NCI-H460 (cell line): ENCODE data around the gene SRPK1. TPM values are rescaled to one million over a fixed set of nuclear protein-coding genes. Genes with fewer than 3 reads are reported as not detected.
"Not testable (repeated sequence)": the region's sequence is repeated elsewhere in the genome, so short reads cannot be mapped to it uniquely, and the experiment has no call there.

Experiments
- DNase-seq: peaks from one replicate; pipeline ENCODE4 v3.0.0-alpha.2; 2016; ENCODE audit warnings: low read depth; ENCODE audit errors: extremely low read depth
- polyA plus RNA-seq: library from polyadenylated mRNA; depleted of rRNA; stranded (reverse); fragments of >200 nt; gene quantifications from 2 replicates; pipeline ENCODE4 v1.2.3, GENCODE V29; 2014; cell fraction: nucleus; rRNA removed
- total RNA-seq: library from RNA; depleted of rRNA; stranded (reverse); fragments of >200 nt; shearing (Covaris generic); gene quantifications from 2 replicates; pipeline ENCODE4 v1.2.3, GENCODE V29; 2014; rRNA removed

SRPK1 gene
- 61.5 and 68.4 TPM in 2 replicates for total RNA-seq
- polyA plus RNA-seq = 76.6 and 84.2 TPM in 2 replicates

GRCh38 chr6:35920793-35921732, at the start of gene SRPK1:
SRPK1 (minus strand) TSS chr6:35921098; CDS start chr6:35921056, 42 bp downstream.
- peak; percentile 75 for DNase-seq

- no peak for DNase-seq
Measured at GRCh38 chr6:35970181-35970580, 49.3 kb upstream of the SRPK1 start.

GRCh38 chr6:35969646-35970045, 48.7 kb upstream of the SRPK1 start:
- DNase-seq = no peak

- DNase-seq = no peak
Measured at GRCh38 chr6:35968821-35969220, 47.9 kb upstream of the SRPK1 start.

- DNase-seq = no peak
Measured at GRCh38 chr6:35967076-35967774, 46.3 kb upstream of the SRPK1 start.

- no peak for DNase-seq
Measured at GRCh38 chr6:35962779-35963560, 42.1 kb upstream of the SRPK1 start.

- no peak for DNase-seq
Measured at GRCh38 chr6:35960187-35960586, 39.3 kb upstream of the SRPK1 start.

- no peak for DNase-seq
Measured at GRCh38 chr6:35955970-35956369, 35.1 kb upstream of the SRPK1 start.

GRCh38 chr6:35955521-35955920, 34.6 kb upstream of the SRPK1 start:
- no peak for DNase-seq

GRCh38 chr6:35955071-35955470, 34.2 kb upstream of the SRPK1 start:
- DNase-seq = no peak

- no peak for DNase-seq
Measured at GRCh38 chr6:35954333-35954732, 33.4 kb upstream of the SRPK1 start.

- no peak for DNase-seq
Measured at GRCh38 chr6:35948725-35949124, 27.8 kb upstream of the SRPK1 start.

GRCh38 chr6:35945650-35946025, 24.7 kb upstream of the SRPK1 start:
- DNase-seq = no peak

- no peak for DNase-seq
Measured at GRCh38 chr6:35943390-35943789, 22.5 kb upstream of the SRPK1 start.

GRCh38 chr6:35942355-35942754, 21.5 kb upstream of the SRPK1 start:
- DNase-seq = no peak

GRCh38 chr6:35941170-35941569, 20.3 kb upstream of the SRPK1 start:
- not testable (repeated sequence) for DNase-seq

- not testable (repeated sequence) for DNase-seq
Measured at GRCh38 chr6:35940014-35940413, 19.1 kb upstream of the SRPK1 start.

GRCh38 chr6:35939259-35939658, 18.4 kb upstream of the SRPK1 start:
- DNase-seq = not testable (repeated sequence)

- no peak for DNase-seq
Measured at GRCh38 chr6:35936681-35937359, 15.9 kb upstream of the SRPK1 start.

GRCh38 chr6:35935469-35935868, 14.6 kb upstream of the SRPK1 start:
- no peak for DNase-seq
